H1 (cell line): Measurements from ENCODE around the gene SLC22A23.

ENCODE experiments used
- CEBPB ChIP-seq: IDR thresholded peaks from 2 replicates; pipeline ENCODE4 v1.6.1; 2012; ENCODE audit warnings: low read depth, low read length
- CTCF ChIP-seq, 3 experiments: IDR thresholded peaks; 1 replicate in 2 of 3; 2 replicates in 1 of 3; pipeline versions ENCODE4 v1.5.1 to v1.6.1; 2011; ENCODE audit warnings: low read length in 3 of 3, mild to moderate bottlenecking in 3 of 3, inconsistent platforms in 2 of 3, low read depth in 1 of 3, moderate library complexity in 1 of 3; ENCODE audit not compliant: insufficient read depth in 1 of 3; ENCODE audit errors: control extremely low read depth in 1 of 3
- JUND ChIP-seq: IDR thresholded peaks from 2 replicates; pipeline ENCODE4 v1.6.1; 2011; ENCODE audit warnings: mild to moderate bottlenecking, improper control_type of control experiment, low read length
- MAFK ChIP-seq: IDR thresholded peaks from 2 replicates; pipeline ENCODE4 v1.6.1; 2012; ENCODE audit warnings: low read depth, mild to moderate bottlenecking, improper control_type of control experiment, low read length
- POLR2A ChIP-seq, 2 experiments: IDR thresholded peaks; 1 replicate in 1 of 2; 2 replicates in 1 of 2; pipeline ENCODE4 v1.6.1; 2011; ENCODE audit warnings: low read depth in 2 of 2, low read length in 2 of 2, mild to moderate bottlenecking in 2 of 2; ENCODE audit errors: control extremely low read depth in 1 of 2
- POLR2AphosphoS5 ChIP-seq: IDR thresholded peaks from 2 replicates; pipeline ENCODE4 v1.6.1; 2011; ENCODE audit warnings: low read depth, low read length

GRCh38 chr6:3250231-3250675 lies 206.6 kb downstream of the SLC22A23 start:
- TF ChIP-seq JUND = no peak
- no peak for TF ChIP-seq MAFK
- no peak for TF ChIP-seq POLR2AphosphoS5
- no peak for TF ChIP-seq CTCF (IDR thresholded peaks at IDR 0.05; ENCODE audit: control extremely low read depth in 1 of 3, insufficient read depth in 1 of 3, low read depth in 1 of 3, low read length in 3 of 3)
- no peak for TF ChIP-seq POLR2A (IDR thresholded peaks at IDR 0.05; ENCODE audit: control extremely low read depth in 1 of 2, low read depth in 2 of 2, low read length in 2 of 2)
- TF ChIP-seq CEBPB = no peak
